Esophagus squamous epithelium (tissue), 4 donors: ENCODE data around the gene CREB5.

Experiments used
- POLR2A ChIP-seq, 4 donors: fragments of 450-650 bp; IDR thresholded peaks; one replicate each; pipeline ENCODE4 v1.6.1; 2017; ENCODE audit warnings: antibody characterized with exemption in 4 of 4, mild to moderate bottlenecking in 4 of 4, moderate library complexity in 3 of 4
- TF ChIP-seq, protein P1 (sequence below), 6 experiments: fragments of 450-650 bp in 4 of 6; fragments of 200-600 bp in 2 of 6; sonication (generic) in 2 of 6; IDR thresholded peaks; one replicate each; pipeline ENCODE4 v1.5.1; 2016 to 2019; ENCODE audit warnings: antibody characterized with exemption in 6 of 6, mild to moderate bottlenecking in 4 of 6, moderate library complexity in 4 of 6

DNA sequence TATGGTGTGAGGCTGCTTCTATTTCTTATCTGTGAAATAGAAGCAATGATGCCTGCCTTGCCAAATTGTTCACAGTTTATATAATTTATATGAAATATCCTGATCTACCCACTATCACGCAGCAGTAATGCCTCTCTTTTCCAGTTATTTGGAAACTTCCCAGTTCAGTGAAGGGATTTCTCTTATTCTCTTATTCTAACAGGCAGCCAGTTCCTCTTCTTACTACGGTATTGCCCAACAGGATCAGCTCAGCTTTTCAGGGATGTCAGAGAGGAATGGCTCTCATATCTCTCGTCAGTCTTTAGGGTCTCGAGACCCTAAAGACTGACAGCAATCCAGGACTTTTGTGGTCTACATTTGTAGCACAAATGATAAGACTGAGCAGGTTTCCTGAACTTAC, 215.6 kb downstream of the CREB5 start:
- TF ChIP-seq, protein P1, sequence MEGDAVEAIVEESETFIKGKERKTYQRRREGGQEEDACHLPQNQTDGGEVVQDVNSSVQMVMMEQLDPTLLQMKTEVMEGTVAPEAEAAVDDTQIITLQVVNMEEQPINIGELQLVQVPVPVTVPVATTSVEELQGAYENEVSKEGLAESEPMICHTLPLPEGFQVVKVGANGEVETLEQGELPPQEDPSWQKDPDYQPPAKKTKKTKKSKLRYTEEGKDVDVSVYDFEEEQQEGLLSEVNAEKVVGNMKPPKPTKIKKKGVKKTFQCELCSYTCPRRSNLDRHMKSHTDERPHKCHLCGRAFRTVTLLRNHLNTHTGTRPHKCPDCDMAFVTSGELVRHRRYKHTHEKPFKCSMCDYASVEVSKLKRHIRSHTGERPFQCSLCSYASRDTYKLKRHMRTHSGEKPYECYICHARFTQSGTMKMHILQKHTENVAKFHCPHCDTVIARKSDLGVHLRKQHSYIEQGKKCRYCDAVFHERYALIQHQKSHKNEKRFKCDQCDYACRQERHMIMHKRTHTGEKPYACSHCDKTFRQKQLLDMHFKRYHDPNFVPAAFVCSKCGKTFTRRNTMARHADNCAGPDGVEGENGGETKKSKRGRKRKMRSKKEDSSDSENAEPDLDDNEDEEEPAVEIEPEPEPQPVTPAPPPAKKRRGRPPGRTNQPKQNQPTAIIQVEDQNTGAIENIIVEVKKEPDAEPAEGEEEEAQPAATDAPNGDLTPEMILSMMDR (IDR thresholded peaks at IDR 0.05): no peak
- TF ChIP-seq POLR2A (IDR thresholded peaks at IDR 0.05): no peak
